GM11168 (cell line): ENCODE measurements around the gene CDY1B.
"Not testable (repeated sequence)": the region's sequence is repeated elsewhere in the genome, so short reads cannot be mapped to it uniquely, and the experiment has no call there.

Experiments used
- in situ Hi-C: fragments of 300-500 bp; cut with MboI; formaldehyde crosslinking; loops from one replicate; pipeline ENCODE4 v1.12.0; 2022; ENCODE audit warnings: low sequenced_read_pairs; ENCODE audit not compliant: unreplicated experiment

The CDY1B gene, protein sequence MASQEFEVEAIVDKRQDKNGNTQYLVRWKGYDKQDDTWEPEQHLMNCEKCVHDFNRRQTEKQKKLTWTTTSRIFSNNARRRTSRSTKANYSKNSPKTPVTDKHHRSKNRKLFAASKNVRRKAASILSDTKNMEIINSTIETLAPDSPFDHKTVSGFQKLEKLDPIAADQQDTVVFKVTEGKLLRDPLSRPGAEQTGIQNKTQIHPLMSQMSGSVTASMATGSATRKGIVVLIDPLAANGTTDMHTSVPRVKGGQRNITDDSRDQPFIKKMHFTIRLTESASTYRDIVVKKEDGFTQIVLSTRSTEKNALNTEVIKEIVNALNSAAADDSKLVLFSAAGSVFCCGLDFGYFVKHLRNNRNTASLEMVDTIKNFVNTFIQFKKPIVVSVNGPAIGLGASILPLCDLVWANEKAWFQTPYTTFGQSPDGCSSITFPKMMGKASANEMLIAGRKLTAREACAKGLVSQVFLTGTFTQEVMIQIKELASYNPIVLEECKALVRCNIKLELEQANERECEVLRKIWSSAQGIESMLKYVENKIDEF

DNA sequence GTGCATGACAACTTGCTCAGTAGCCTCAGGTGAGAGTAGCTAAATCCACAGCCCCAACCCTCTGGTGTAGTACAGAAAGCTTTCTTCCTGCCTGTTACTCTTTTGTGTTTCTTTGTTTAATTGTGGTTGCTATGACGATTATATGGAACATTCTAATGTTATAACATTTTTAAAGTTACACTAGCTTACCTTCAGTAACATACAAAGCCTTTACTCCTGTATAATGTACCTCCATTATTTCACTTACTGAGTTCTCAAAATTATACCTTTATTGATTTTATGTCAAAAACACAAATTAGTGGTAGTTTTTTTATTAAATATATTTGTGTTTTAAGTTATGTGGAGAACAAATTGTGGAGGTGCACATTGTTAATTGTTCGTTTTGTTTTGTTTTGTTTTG, at the start of gene CDY1B:
Gene CDY1B, minus strand, starts transcription at position 101 of the 400 bp plus-strand sequence. CDS start 331 bp downstream, outside the sequence.
- in situ Hi-C loops: not testable (repeated sequence)

DNA sequence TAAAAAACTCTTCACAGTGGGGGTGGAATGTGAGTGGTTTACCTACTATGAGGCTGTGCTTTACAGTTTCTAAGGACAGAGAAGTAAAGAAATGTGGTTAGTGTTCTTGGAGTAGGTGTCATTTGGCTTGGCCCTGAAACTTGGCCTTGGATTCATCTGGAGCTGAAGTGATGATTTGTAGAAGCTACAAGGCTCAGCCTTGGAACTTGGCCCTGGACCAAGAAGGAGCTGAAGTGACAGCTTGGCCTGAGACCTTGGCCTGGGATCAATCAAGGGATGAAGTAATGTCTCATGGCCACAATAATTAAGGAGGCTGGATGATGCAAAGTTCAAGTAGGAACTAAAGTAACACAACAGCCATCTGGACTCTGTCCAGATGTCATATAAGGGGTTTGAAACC, 1.7 kb upstream of the CDY1B start:
- in situ Hi-C loops: not testable (repeated sequence)

DNA sequence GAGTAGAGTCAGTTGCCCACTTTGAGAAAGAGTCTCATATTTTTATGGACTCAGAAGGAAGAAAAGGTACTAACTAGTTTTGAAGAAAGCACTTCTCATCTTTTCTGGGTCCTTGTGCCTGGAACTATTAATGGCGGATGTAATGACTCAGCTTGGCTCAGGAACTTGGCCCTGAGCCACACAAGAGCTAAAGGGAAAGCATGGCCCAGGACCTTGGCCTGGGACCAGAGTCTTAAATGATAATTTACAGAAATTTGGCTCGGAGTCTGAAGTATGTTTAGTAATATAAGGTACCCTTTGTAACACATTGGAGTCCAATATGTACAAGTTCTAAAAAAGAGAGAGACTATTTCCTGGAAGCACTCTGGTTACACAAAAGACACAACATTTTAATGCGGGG, 4.6 kb downstream of the CDY1B start:
- in situ Hi-C loops: not testable (repeated sequence)

DNA sequence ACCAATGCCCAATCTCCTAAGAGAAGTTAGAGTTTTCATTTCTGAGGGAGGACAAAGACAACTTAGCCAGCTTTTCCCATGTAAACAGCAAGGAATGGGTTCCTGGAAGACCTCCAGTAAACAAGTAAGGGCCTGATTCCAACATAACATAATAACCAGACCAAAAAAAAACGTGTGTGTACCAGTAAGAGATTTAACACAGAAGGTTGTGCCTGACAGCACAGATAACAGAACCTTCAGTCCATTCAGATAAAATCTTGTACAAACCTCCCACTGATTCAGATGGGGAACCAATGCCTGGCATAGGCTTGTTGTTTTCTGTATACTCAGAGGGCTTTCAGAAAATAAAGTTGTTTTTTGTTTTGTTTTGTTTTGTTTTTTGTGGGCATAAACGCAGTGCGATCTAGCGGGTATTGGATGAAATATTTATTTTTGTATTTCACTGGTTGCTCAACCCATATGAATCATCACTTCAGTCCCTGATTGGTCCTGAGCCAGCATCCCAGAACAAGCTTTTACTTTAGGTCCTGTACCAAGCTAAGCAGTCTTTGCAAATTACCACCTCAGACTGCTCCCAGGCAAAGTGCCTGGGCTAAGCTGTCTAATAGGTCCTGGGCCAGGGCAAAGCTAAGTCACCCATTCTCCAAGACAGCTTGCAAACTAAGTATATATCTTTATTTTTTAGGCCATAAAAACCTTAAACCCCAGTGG, 8.7 kb downstream of the CDY1B start:
- in situ Hi-C loops: not testable (repeated sequence)

DNA sequence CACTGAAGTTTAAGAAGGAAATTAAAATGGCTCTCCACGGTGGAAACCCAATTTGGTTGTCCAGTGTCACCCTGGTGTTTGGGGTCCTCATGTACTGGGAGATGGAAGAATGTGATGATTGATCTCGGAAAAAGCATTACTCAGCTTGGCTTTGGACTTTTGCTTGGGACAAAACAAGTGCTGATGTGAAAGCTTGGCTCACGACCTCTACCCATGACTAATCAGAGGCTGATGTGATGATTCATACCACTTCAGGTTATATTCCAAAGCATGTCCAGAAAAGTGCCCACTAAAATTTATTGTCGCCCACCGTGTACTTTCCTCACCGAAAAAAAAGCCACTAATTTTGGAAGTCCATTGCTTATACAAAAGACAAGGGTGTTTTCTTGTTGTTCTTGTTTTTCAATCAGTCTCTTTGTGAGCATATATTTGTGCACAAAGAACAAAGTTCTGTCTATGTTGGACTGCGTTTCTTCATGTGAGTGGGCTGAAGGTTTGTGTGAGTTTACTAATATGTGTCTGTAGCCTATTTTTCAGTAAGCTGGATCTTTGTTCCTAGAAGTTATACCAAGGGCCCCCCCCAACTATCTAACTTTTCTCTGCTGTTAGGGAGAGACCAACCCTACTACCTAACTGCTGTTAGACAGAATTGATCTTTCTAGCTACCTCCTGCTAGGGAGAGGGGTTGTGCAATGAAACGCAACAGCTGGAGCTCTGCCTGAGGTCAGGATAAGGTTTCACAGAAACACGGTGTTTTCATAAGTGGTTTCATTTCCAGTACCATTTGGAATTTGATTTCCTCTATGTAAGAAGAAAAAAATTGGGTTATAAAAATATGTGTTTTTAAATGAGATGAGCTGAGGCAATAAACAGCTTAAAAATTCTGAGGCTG, 21.4 kb downstream of the CDY1B start:
- in situ Hi-C loops: not testable (repeated sequence)
